GM18507 (cell line): ENCODE results near the gene SIAH1.
A peak's percentile ranks its signal among the peaks of the same experiment; 100 is the strongest.
"Not testable (repeated sequence)": the region's sequence is repeated elsewhere in the genome, so short reads cannot be mapped to it uniquely, and the experiment has no call there.

Experiments
- DNase-seq: peaks from one replicate; pipeline ENCODE4 v3.0.0; 2011; ENCODE audit warnings: low read depth; ENCODE audit not compliant: insufficient read length; ENCODE audit errors: extremely low spot score
- FAIRE-seq: peaks from 2 replicates; lab custom pipeline; 2011; peaks lifted over from hg19 to GRCh38; lab: Jason Lieb, UNC

The SIAH1 gene

GRCh38 chr16:48369765-48370164, 15.4 kb downstream of the SIAH1 start:
- FAIRE-seq (no peak), DNase-seq (no peak)

GRCh38 chr16:48367441-48368049, 17.7 kb downstream of the SIAH1 start:
- FAIRE-seq (no peak), DNase-seq (no peak)

- DNase-seq, result no peak
- FAIRE-seq, result peak; percentile 84
Observed at GRCh38 chr16:48366165-48367093, 18.8 kb downstream of the SIAH1 start.

GRCh38 chr16:48365601-48366164, 19.5 kb downstream of the SIAH1 start:
- DNase-seq (peak; percentile 49), FAIRE-seq (no peak)

- no peak for FAIRE-seq
Observed at GRCh38 chr16:48365025-48365600, 20.1 kb downstream of the SIAH1 start.

GRCh38 chr16:48361540-48362144, 23.6 kb downstream of the SIAH1 start:
- no peak for DNase-seq
- FAIRE-seq, result no peak

More at GRCh38 chr16:48365025-48365600, 20.1 kb downstream of the SIAH1 start:
- DNase-seq, result no peak

- FAIRE-seq (peak; percentile 38), DNase-seq (no peak)
Observed at GRCh38 chr16:48361012-48361411, 24.2 kb downstream of the SIAH1 start.

- FAIRE-seq (no peak), DNase-seq (no peak)
Observed at GRCh38 chr16:48359983-48360382, 25.2 kb downstream of the SIAH1 start.

GRCh38 chr16:48358419-48358818, 26.8 kb downstream of the SIAH1 start:
- no peak for FAIRE-seq
- DNase-seq, result no peak

- FAIRE-seq (no peak), DNase-seq (no peak)
Observed at GRCh38 chr16:48356633-48357376, 28.4 kb downstream of the SIAH1 start.

GRCh38 chr16:48354877-48355855, 30.0 kb downstream of the SIAH1 start:
- DNase-seq (no peak), FAIRE-seq (no peak)

GRCh38 chr16:48354385-48354784, 30.8 kb downstream of the SIAH1 start:
- FAIRE-seq, DNase-seq: not testable (repeated sequence)

GRCh38 chr16:48353565-48354163, 31.5 kb downstream of the SIAH1 start:
- peak; percentile 58 for DNase-seq
- peak; percentile 82 for FAIRE-seq

GRCh38 chr16:48352648-48353390, 32.4 kb downstream of the SIAH1 start:
- DNase-seq, result no peak
- no peak for FAIRE-seq

- DNase-seq, result no peak
Observed at GRCh38 chr16:48350736-48351135, 34.5 kb downstream of the SIAH1 start.

GRCh38 chr16:48347980-48348379, 37.2 kb downstream of the SIAH1 start:
- no peak for FAIRE-seq
- no peak for DNase-seq

More at GRCh38 chr16:48350736-48351135, 34.5 kb downstream of the SIAH1 start:
- FAIRE-seq, result no peak
